ENCODE results near the gene IL36RN. TPM values are rescaled to one million over a fixed set of nuclear protein-coding genes. Genes with fewer than 3 reads are reported as not detected.

Gene IL36RN
- total and polyA plus RNA-seq, 2 donors from 2014 or later, result not detected

GRCh38 chr2:113021312-113021711 is 37.7 kb upstream of the IL36RN start:
- Histone ChIP-seq H3K27me3 (ENCODE audit: control insufficient read depth, insufficient read depth, low read length) (no peaks in the 10 kb centered on the region), H3K4me1 (ENCODE audit: control insufficient read depth in 2 of 3, insufficient read depth in 2 of 3, low read depth in 1 of 3, low read length in 3 of 3) (no peaks in the 10 kb centered on the region), H3K9ac (ENCODE audit: low read length in 3 of 3) (no peak overlapping the region), H3K4me3 (ENCODE audit: low read length in 3 of 3) (no peak overlapping the region), H3K9me3 (ENCODE audit: control insufficient read depth in 2 of 3, insufficient read depth in 1 of 3, low read length in 3 of 3) (no peaks in the 10 kb centered on the region), H3K36me3 (ENCODE audit: control insufficient read depth in 2 of 3, insufficient read depth in 3 of 3, low read length in 3 of 3) (no peaks in the 10 kb centered on the region), H3K27ac (ENCODE audit: low read depth in 2 of 2, low read length in 2 of 2) (no peak overlapping the region)
- no peak for FAIRE-seq
- no peak for TF ChIP-seq CTCF (IDR thresholded peaks at IDR 0.05; ENCODE audit: borderline replicate concordance, extremely low read depth, insufficient read depth)
- DNase-seq, result no peak
- intact Hi-C loops (cut with DNase I), result no loop called here

- H3K27ac ChIP-seq (ENCODE audit: low read depth in 2 of 2, low read length in 2 of 2), result no peak overlapping the region
- no peak overlapping the region for H3K4me3 ChIP-seq (ENCODE audit: low read length in 3 of 3)
- H3K36me3 ChIP-seq (ENCODE audit: control insufficient read depth in 2 of 3, insufficient read depth in 3 of 3, low read length in 3 of 3), result no peaks in the 10 kb centered on the region
- DNase-seq, result no peak
- TF ChIP-seq CTCF (IDR thresholded peaks at IDR 0.05; ENCODE audit: borderline replicate concordance, extremely low read depth, insufficient read depth), result no peak
- no peak for FAIRE-seq
- no peaks in the 10 kb centered on the region for H3K4me1 ChIP-seq (ENCODE audit: control insufficient read depth in 2 of 3, insufficient read depth in 2 of 3, low read depth in 1 of 3, low read length in 3 of 3)
- no peaks in the 10 kb centered on the region for H3K27me3 ChIP-seq (ENCODE audit: control insufficient read depth, insufficient read depth, low read length)
- intact Hi-C loops (cut with DNase I), result no loop called here
- H3K9ac ChIP-seq (ENCODE audit: low read length in 3 of 3), result no peak overlapping the region
- H3K9me3 ChIP-seq (ENCODE audit: control insufficient read depth in 2 of 3, insufficient read depth in 1 of 3, low read length in 3 of 3), result no peaks in the 10 kb centered on the region
Observed at GRCh38 chr2:113024764-113025163, 34.2 kb upstream of the IL36RN start.

- H3K4me3 ChIP-seq (ENCODE audit: low read length in 3 of 3), result no peak overlapping the region
- FAIRE-seq, result no peak
- H3K9me3 ChIP-seq (ENCODE audit: control insufficient read depth in 2 of 3, insufficient read depth in 1 of 3, low read length in 3 of 3), result no peaks in the 10 kb centered on the region
- intact Hi-C loops (cut with DNase I), result no loop called here
- no peak overlapping the region for H3K9ac ChIP-seq (ENCODE audit: low read length in 3 of 3)
- H3K36me3 ChIP-seq (ENCODE audit: control insufficient read depth in 2 of 3, insufficient read depth in 3 of 3, low read length in 3 of 3), result no peaks in the 10 kb centered on the region
- DNase-seq, result no peak
- no peak for TF ChIP-seq CTCF (IDR thresholded peaks at IDR 0.05; ENCODE audit: borderline replicate concordance, extremely low read depth, insufficient read depth)
- H3K27ac ChIP-seq (ENCODE audit: low read depth in 2 of 2, low read length in 2 of 2), result no peak overlapping the region
- no peaks in the 10 kb centered on the region for H3K27me3 ChIP-seq (ENCODE audit: control insufficient read depth, insufficient read depth, low read length)
- no peaks in the 10 kb centered on the region for H3K4me1 ChIP-seq (ENCODE audit: control insufficient read depth in 2 of 3, insufficient read depth in 2 of 3, low read depth in 1 of 3, low read length in 3 of 3)
Observed at GRCh38 chr2:113025737-113026136, 33.3 kb upstream of the IL36RN start.

- Histone ChIP-seq H3K4me1 (ENCODE audit: control insufficient read depth in 2 of 3, insufficient read depth in 2 of 3, low read depth in 1 of 3, low read length in 3 of 3) (no peaks in the 10 kb centered on the region), H3K27ac (ENCODE audit: low read depth in 2 of 2, low read length in 2 of 2) (no peak overlapping the region), H3K36me3 (ENCODE audit: control insufficient read depth in 2 of 3, insufficient read depth in 3 of 3, low read length in 3 of 3) (no peaks in the 10 kb centered on the region), H3K9ac (ENCODE audit: low read length in 3 of 3) (no peak overlapping the region), H3K27me3 (ENCODE audit: control insufficient read depth, insufficient read depth, low read length) (no peaks in the 10 kb centered on the region), H3K9me3 (ENCODE audit: control insufficient read depth in 2 of 3, insufficient read depth in 1 of 3, low read length in 3 of 3) (no peaks in the 10 kb centered on the region), H3K4me3 (ENCODE audit: low read length in 3 of 3) (no peak overlapping the region)
- no peak for DNase-seq
- intact Hi-C loops (cut with DNase I), result no loop called here
- no peak for TF ChIP-seq CTCF (IDR thresholded peaks at IDR 0.05; ENCODE audit: borderline replicate concordance, extremely low read depth, insufficient read depth)
- no peak for FAIRE-seq
Observed at GRCh38 chr2:113027691-113028090, 31.3 kb upstream of the IL36RN start.
